GM12872 (cell line): ENCODE measurements around the gene DHX38.

Experiments used
- CTCF ChIP-seq: IDR thresholded peaks from 3 replicates; pipeline ENCODE4 v1.5.1; 2011; ENCODE audit warnings: low read depth, mild to moderate bottlenecking, low read length, moderate library complexity; ENCODE audit not compliant: insufficient read depth

Gene DHX38

DNA sequence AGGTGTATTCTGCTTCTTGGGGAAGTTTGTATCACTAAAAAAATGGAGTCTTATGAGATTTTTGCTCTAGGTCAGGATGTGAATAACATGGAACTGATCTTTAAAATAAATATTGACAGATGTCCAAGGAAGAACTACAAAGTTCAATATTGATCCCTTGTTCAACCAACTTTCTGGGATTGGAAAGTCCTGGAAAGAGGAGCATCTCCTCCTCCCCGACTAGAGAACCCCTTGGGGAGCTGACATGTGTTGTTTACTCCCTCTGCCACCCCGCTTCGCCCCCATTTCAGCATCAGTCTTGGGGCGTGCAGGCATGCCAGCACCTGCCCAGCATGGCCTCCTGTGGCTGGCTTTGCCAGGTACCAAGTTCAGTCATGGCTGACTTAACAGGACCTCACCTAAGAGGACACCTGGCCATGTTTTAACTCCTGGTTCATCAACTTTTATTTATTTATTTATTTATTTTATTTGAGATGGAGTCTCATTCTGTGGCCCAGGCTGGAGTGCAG, 44.5 kb downstream of the DHX38 start:
- no peak for TF ChIP-seq CTCF

DNA sequence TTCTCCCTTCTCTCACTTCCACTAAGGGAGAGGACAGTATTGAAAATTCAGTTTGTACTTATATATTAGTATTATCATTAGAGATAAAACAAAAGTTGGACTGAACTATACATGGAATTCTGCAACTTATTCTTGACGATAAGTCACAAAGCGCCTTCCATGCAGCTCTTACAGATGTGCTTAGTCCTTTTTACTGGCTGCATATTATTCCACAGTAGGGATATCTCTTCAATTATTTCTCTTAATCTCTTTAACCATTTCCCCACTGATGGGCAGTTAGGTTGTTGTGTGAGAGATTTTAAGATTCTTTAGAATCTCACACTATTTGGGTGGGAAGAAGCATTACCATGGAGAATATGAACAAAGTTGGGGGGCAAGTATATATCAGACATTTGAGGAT, 46.3 kb downstream of the DHX38 start:
- no peak for TF ChIP-seq CTCF

DNA sequence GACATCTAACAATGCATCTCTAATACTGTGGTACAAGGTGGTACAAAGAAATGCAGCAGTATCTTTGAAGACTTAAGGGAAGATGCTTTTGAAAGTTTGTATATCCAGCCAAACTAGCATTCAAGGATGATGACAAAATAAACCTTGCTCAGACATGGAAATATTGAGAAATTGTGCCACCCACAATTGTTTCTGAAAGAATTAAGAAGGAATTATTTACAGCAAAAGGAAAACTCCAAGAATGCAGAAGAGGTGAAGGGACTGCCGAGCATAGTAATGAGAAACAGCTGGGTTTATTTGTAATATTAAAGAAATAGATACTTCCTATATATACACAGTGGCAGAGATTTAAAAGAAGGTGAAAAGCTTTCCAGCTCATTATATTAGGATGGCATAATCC, 48.8 kb downstream of the DHX38 start:
- TF ChIP-seq CTCF = no peak

- TF ChIP-seq CTCF = no peak
Observed at GRCh38 chr16:72149676-72150464, 56.2 kb downstream of the DHX38 start.

GRCh38 chr16:72159386-72159785, 65.7 kb downstream of the DHX38 start:
- no peak for TF ChIP-seq CTCF

- no peak for TF ChIP-seq CTCF
Observed at GRCh38 chr16:72159801-72160200, 66.2 kb downstream of the DHX38 start.

DNA sequence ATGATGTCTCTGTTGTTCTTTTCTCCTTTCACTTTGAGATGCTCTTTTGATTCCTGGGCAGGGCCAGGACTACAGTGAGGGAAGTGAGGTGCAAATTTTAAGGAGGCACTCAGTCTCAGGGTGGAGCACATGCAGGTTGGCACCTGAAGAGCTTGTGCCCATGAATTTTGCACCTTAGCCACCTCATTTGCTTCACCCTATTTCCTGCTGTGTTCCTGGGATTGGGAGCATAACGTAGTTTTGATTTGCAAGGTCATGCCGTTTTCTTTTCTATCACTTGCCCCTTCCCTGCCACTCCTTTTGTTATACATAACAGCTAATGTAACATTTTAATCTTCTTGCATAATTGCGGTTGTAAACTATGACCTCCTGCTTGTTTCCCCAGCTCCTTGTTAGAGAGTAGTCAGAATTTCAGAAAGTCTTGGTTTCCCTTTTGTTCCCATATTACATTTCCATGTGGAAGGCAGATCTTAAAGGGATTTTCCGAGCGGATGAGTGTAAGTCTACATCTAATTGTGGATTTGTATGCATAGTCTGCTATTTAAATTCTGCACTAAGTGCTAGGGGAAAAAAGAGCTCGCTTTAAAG, 68.6 kb downstream of the DHX38 start:
- no peak for TF ChIP-seq CTCF
